Measurements from ENCODE around the gene SYCE3.

DNA sequence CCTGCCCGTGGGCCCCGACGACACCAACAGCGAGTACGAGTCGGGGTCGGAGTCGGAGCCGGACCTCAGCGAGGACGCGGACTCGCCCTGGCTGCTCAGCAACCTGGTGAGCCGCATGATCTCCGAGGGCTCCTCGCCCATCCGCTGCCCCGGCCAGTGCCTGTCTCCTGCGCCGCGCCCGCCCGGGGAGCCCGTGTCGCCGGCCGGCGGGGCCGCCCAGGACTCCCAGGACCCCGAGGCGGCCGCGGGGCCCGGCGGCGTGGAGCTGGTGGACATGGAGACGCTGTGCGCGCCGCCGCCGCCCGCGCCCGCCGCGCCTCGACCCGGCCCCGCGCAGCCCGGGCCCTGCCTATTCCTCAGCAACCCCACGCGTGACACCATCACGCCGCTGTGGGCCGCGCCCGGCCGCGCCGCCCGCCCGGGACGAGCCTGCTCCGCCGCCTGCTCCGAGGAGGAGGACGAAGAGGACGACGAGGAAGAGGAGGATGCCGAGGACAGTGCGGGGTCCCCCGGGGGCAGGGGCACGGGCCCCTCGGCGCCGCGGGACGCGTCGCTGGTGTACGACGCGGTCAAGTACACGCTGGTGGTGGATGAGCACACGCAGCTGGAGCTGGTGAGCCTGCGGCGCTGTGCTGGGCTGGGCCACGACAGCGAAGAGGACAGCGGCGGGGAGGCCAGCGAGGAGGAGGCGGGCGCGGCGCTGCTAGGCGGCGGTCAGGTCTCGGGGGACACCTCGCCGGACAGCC is 41.7 kb upstream of the SYCE3 start:
- TF ChIP-seq, protein P1, sequence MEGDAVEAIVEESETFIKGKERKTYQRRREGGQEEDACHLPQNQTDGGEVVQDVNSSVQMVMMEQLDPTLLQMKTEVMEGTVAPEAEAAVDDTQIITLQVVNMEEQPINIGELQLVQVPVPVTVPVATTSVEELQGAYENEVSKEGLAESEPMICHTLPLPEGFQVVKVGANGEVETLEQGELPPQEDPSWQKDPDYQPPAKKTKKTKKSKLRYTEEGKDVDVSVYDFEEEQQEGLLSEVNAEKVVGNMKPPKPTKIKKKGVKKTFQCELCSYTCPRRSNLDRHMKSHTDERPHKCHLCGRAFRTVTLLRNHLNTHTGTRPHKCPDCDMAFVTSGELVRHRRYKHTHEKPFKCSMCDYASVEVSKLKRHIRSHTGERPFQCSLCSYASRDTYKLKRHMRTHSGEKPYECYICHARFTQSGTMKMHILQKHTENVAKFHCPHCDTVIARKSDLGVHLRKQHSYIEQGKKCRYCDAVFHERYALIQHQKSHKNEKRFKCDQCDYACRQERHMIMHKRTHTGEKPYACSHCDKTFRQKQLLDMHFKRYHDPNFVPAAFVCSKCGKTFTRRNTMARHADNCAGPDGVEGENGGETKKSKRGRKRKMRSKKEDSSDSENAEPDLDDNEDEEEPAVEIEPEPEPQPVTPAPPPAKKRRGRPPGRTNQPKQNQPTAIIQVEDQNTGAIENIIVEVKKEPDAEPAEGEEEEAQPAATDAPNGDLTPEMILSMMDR (conservative IDR thresholded peaks at IDR 0.05; ENCODE audit: low read length), result no peak
- no peak for TF ChIP-seq EZH2phosphoT487 (IDR thresholded peaks at IDR 0.05; ENCODE audit: borderline replicate concordance, low read depth, low read length)

Measured in OCI-LY7 (cell line).